Duodenal mucosa (tissue), 2 donors: ENCODE results near the gene CXorf58.

Source experiments
- H3K27ac ChIP-seq: one replicate; pipeline ENCODE4 v1.7.0; 2013; ENCODE audit warnings: low read depth, low read length
- H3K27me3 ChIP-seq, 2 donors: one replicate each; pipeline ENCODE4 v1.7.0; 2013; ENCODE audit warnings: low read length in 2 of 2, control low read depth in 1 of 2; ENCODE audit not compliant: insufficient read depth in 2 of 2, control insufficient read depth in 1 of 2
- H3K36me3 ChIP-seq, 2 donors: one replicate each; pipeline ENCODE4 v1.7.0; 2013; ENCODE audit warnings: low read length in 2 of 2, control low read depth in 1 of 2; ENCODE audit not compliant: insufficient read depth in 2 of 2, control insufficient read depth in 1 of 2
- H3K4me1 ChIP-seq, 2 donors: one replicate each; pipeline ENCODE4 v1.7.0; 2013; ENCODE audit warnings: low read length in 2 of 2, control low read depth in 1 of 2; ENCODE audit not compliant: insufficient read depth in 2 of 2, control insufficient read depth in 1 of 2
- H3K4me3 ChIP-seq, 2 donors: one replicate each; pipeline ENCODE4 v1.7.0; 2013; ENCODE audit warnings: low read length in 2 of 2, low read depth in 1 of 2
- H3K9ac ChIP-seq, 2 donors: one replicate each; pipeline ENCODE4 v1.7.0; 2013; ENCODE audit warnings: low read length in 2 of 2, low read depth in 1 of 2
- H3K9me3 ChIP-seq, 2 donors: one replicate each; pipeline ENCODE4 v1.7.0; 2013; ENCODE audit warnings: low read length in 2 of 2, control low read depth in 1 of 2; ENCODE audit not compliant: control insufficient read depth in 1 of 2

Gene CXorf58

GRCh38 chrX:23982891-23983290, 75.1 kb downstream of the CXorf58 start:
- H3K9ac ChIP-seq, result no peak overlapping the region

More at GRCh38 chrX:23982891-23983290, 75.1 kb downstream of the CXorf58 start:
- Histone ChIP-seq H3K9me3 (no peaks in the 10 kb centered on the region), H3K4me3 (no peak overlapping the region), H3K4me1 (no peaks in the 10 kb centered on the region), H3K27ac (no peak overlapping the region), H3K36me3 (peaks cover under 1 to 9% of the 10 kb centered on the region in 2 donors), H3K27me3 (no peaks in the 10 kb centered on the region)
